Left lobe of liver (tissue), 2 donors: ENCODE data around the gene MAP4K2. TPM values are rescaled to one million over a fixed set of nuclear protein-coding genes. Genes with fewer than 3 reads are reported as not detected.
A peak's percentile ranks its signal among the peaks of the same experiment; 100 is the strongest.
"Not testable (repeated sequence)": the region's sequence is repeated elsewhere in the genome, so short reads cannot be mapped to it uniquely, and the experiment has no call there.

Experiments
- ATAC-seq: fragments of 200-7000 bp; cut with Tn5 transposase; one replicate; pipeline ENCODE4 v1.9.1; 2020; ENCODE audit warnings: mild to moderate bottlenecking, moderate library complexity
- DNase-seq: peaks from one replicate; pipeline ENCODE4 v3.0.0-alpha.2; 2020; ENCODE audit warnings: low spot score
- total RNA-seq: library from RNA; stranded (reverse); gene quantifications from one replicate; pipeline ENCODE4 v1.2.1, GENCODE V29; 2021
- donor health status: DM: no; HTN: no; CAD: no; lungs with moderate emphysema.
- donor health status: DM: no; HTN: yes; CAD: no.

The MAP4K2 gene
- total RNA-seq, 1 donor from 2014 or later = 6.6 TPM

- ATAC-seq (no peak), DNase-seq (no peak)
Observed at GRCh38 chr11:64839335-64839734, 36.3 kb upstream of the MAP4K2 start.

- ATAC-seq = no peak
- no peak for DNase-seq
Observed at GRCh38 chr11:64838600-64839334, 35.8 kb upstream of the MAP4K2 start.

DNA sequence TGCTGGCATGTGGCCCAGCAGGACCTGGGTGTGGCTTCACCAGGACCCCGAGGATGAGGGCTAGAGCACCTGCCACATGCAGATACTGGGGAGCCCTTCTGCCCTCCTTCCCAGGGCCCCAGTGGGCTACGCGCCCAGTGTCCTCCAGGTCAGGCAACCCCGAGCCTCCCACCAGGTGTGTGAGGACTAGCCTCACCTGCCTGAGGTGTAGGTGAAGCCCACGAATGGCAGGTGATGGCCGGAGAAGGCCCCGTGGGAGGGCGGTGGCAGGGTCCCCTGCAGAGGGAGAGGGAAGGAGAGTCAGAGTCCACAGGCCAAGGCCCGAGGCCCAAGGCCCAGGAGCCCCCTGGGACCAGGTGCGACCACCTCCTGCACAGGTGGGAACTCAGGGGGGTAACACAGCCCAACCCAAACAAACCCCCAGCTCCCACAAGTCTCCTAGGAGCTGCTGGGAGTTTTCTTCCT lies 34.9 kb upstream of the MAP4K2 start:
- no peak for DNase-seq
- no peak for ATAC-seq

GRCh38 chr11:64836448-64837072 lies 33.5 kb upstream of the MAP4K2 start:
- ATAC-seq = no peak
- DNase-seq = no peak

DNA sequence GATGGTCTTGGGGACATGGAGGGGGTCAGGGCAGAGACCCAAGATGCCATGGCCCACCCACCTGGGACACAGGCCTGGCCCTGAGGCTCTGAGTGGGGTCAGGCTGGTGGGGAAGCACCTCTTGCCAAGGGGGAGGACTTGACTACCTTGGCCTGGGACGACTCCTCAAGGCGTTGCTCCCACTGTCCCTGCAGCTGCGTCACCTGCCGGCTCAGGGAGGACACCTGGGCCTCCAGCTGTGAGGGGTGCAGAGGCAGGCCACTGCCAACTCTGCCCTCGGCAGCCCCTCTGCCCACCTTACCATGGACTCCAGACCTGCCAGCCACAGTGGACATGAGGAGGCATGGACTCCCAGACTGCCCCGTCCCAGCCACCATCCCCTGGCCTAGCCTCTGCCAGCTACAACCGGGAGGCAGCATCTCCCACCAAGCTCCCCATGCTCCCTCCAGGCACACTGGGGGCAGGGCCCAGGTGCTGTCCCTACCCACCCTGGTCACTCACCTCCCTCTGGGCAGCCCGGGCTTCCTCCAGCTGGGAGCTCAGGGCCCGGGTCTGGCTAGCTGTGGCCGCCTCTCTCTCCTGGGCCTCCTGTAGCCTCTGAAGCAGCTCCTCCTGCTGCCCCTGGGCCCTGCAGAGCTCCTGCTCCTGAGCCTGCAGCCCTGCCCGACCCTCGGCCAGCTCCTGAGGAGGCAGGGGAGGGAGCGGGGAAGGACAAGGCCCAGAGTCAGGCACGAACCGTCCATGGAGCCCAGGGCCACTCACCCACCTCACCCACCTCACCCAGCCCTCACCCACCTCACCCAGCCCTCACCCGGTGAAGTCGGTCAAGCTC lies 32.8 kb upstream of the MAP4K2 start:
- DNase-seq (no peak), ATAC-seq (no peak)

- ATAC-seq = no peak
- DNase-seq = no peak
Observed at GRCh38 chr11:64834723-64835615, 32.0 kb upstream of the MAP4K2 start.

DNA sequence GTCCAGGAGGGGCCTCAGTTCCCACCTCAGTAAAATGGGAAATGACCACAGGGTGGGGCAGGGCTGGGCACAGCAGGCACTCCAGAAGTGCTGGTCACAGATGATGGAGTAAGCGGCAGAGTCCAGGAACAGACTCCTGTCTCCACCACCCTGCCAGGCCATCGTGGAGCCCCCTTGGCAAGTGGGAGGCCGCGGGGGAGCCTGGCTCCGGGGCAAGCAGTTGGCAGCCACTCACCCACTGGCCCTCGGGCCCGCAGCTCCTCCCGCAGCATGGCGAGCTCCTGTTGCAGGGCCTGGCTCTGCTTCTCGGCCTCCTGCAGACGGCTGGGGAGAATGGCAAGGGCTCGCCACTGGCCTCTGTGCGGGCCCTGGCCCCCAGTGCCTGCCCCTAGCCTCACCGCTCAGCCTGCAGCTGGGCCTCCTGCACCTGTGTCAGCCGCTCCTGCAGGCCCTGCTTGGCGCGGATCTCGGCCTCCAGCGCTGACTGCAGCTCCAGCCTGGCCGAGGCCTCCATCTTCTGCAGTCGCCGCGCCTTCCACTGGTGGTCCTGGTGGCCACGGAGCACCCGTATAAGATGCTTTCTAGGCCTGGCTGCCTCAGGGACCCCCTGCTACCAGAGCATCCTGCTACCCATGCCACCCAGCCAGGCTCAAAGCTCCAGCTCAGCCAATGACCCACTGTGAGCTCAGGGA lies 31.2 kb upstream of the MAP4K2 start:
- DNase-seq (no peak), ATAC-seq (no peak)

- no peak for DNase-seq
- ATAC-seq = no peak
Observed at GRCh38 chr11:64833509-64833908, 30.5 kb upstream of the MAP4K2 start.

DNA sequence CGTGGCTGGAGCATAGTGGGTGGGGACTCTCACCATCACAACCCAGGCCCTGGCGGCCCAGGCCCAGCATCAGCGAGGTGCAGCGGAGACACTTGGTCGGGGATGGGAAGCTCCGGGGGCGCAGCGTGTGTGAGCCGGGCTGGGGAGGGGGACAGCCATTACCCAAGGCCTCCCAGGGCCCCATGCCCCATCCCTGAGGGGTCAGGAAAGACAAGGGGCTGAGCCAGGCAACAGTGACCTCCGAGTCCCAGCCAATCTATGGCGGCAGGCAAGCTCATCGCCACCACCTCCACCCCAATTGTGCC lies 30.1 kb upstream of the MAP4K2 start:
- DNase-seq (no peak), ATAC-seq (no peak)

GRCh38 chr11:64832467-64833197 lies 29.6 kb upstream of the MAP4K2 start:
- DNase-seq (no peak), ATAC-seq (no peak)

DNA sequence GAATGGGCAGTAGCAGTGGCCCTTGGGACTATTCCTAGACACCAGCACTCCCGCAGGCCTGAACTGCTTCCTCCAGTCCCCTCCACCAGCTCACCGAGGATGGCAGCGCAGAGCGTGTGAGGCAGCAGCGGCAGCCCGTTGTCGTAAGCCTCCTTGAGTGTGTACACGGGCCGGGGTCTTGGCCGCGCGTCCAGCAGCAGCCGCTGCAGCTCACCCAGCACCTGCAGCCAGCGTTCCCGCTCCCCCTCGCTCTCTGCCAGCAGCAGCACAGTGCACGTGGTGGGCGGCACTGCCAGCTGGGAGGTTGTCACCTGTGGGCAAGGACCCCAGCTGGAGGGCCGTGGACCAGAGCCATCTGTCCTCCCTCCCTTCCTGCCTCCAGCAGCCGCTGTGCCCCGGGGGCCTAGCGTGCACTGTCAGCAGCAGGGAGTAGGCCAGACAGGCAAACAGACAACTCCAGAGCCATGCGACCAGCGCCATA lies 28.4 kb upstream of the MAP4K2 start:
- DNase-seq = no peak
- no peak for ATAC-seq

DNA sequence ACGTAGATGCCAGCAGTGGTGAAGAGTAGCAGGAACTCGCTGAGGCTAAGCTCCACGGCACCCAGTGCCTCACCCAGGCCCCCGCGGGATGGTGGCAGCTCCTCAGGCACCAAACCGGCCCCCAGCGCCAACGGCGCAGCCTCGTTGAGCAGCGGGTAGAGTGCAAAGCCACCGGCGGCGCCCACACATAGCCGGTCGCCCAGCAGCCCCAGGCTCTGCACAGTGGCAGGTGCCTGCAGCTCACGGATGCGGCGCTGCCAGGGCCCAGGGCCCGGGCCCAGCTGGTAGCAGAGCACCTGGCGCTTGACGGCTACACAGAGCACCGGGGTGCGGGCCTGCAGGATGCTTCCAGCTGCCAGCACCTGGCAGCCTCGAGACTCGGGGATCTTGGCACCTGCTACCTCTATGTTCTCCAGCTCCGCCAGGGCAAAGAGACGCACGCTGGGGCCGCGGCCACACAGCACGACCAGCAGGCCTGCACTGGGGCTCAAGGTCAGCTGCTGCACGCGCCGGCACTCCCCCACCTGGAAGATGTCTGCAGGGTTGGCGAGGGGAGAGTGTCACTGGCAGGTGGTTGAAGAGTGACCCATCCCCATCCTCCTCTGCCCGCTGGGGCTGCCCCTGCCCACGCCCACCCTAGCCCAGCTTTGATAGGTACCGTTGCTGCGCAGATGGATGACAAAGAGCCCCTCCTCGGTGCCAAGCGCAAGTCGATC lies 26.7 kb upstream of the MAP4K2 start:
- no peak for ATAC-seq

DNA sequence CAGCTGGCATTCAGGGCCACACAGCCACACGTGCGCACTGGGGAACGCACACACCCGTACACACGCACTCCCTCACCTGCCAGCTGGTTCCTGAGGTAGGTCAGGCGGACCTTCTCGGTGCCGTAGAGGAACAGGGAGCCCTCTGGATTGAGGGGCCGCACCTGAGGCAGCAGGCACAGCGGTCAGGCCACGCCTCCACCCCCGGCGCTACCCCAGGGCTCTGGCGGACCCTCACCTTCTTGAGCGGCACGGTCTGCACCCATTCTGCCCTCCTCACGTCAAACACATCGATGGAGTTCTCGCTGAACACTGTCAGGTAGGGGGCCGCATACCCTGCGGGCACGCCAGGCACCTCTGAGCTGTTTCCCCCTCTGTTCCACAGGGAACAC lies 24.4 kb upstream of the MAP4K2 start:
- ATAC-seq (no peak), DNase-seq (no peak)

More for the DNA sequence above, 26.7 kb upstream of the MAP4K2 start:
- no peak for DNase-seq

GRCh38 chr11:64826578-64827450 lies 23.8 kb upstream of the MAP4K2 start:
- DNase-seq (no peak), ATAC-seq (no peak)

DNA sequence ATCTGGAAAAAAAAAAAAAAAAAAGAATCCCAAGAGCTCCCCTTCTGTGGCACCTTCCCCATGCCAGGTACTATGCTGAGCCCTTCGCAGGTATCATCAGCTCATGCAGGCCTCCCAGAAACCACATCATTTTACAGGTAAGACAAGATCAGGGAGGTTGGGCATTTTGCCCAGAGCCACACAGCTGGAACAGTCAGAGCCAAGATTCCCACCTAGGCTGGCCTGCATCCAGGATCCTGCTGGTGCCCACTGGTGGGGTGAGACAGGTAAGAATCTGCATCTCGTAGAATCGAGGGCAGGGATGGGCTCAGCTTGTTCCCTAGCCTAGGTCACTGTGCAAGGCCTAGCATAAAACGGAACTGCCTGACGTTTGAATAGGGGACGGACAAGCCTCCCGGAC lies 23.0 kb upstream of the MAP4K2 start:
- ATAC-seq (no peak), DNase-seq (no peak)

DNA sequence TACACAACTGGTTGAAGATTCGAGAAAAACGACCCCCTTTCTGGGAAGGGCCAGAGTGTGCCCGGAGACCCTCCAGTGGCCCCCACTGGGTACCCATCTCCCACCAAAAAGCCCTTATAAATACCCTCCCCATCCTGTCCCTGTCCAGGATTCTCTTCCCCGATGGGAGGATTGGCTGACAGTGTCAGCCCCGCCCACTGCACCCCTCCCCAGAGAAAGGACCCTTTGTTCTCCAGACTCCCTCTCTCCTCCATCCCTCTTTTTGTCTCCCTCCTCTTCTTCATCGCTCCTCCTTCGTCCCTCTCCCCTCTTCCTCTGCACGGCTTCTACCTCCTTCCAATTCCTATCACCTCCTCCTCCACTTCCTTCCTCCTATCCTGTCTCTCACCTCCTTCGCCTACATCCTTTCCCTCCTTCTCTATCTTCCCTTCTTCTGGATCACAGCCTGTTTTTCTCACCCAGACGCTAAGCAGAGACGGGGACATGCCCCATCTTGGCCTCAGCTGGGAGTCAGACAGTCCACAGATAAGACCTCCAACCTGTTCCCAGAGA lies 20.6 kb upstream of the MAP4K2 start:
- ATAC-seq (no peak), DNase-seq (no peak)

DNA sequence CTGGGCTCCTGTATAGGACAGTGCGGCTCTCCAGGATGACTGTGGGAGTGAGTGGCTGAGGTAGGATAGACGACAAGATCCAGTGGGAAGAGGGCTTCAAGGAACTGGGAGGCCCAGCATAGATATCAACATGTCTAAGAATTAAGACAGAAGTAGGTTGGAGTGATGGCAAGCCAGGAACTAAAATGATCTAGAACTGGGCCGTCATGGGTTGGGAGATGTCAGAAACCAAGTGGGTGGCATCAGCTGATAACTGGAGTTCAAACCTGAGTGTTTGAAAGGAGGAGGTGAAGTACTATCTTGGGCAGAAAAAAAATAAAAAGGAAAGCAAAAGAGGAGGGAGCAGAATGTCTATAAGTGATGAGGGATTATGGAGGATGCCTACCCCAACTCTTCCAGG lies 14.5 kb upstream of the MAP4K2 start:
- ATAC-seq = no peak
- no peak for DNase-seq

DNA sequence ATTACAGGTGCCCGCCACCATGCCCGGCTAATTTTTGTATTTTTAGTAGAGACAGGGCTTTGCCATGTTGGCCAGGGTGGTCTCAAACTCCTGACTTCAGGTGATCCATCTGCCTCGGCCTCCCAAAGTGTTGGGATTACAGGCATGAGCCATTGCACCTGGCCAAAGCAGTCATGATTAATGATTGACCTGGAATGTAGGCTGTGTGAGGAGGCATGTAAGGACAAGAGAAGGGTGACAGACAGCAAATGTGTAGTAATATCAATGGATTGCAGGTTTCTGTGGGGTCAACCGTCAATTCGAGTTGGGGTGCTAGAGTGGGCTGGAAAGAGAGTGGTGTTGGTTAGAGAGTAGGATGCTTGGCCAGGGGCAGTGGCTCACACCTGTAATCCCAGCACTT lies 12.4 kb upstream of the MAP4K2 start:
- ATAC-seq = peak; percentile 71
- not testable (repeated sequence) for DNase-seq
